Measurements from ENCODE around the gene KCNMA1.

- no peak for TF ChIP-seq CTCF (IDR thresholded peaks at IDR 0.05)
- TF ChIP-seq POLR2A (IDR thresholded peaks at IDR 0.05), result no peak
These were observed 617.1 kb downstream of the KCNMA1 start for GRCh38 chr10:77020426-77021040.
